HepG2 (cell line): ENCODE data around the gene MYORG. TPM values are rescaled to one million over a fixed set of nuclear protein-coding genes. Genes with fewer than 3 reads are reported as not detected.

ENCODE experiments used
- AFF4 ChIP-seq: sonication (generic); formaldehyde crosslinking; IDR thresholded peaks from 2 replicates; pipeline ENCODE4 v1.4.0; 2020; ENCODE audit warnings: missing genetic modification reagents
- ELF1 ChIP-seq: sonication (generic); formaldehyde crosslinking; IDR thresholded peaks from 2 replicates; pipeline ENCODE4 v1.4.0; 2020; ENCODE audit warnings: missing genetic modification reagents
- ELF3 ChIP-seq: IDR thresholded peaks from 2 replicates; pipeline ENCODE4 v1.6.1; 2016; ENCODE audit warnings: missing genetic modification reagents, missing compliant biosample characterization
- HNF1B ChIP-seq: sonication (generic); formaldehyde crosslinking; IDR thresholded peaks from 2 replicates; pipeline ENCODE4 v1.5.1; 2020; ENCODE audit warnings: mild to moderate bottlenecking, moderate library complexity, missing genetic modification reagents
- KMT2B ChIP-seq: IDR thresholded peaks from 2 replicates; pipeline ENCODE4 v1.6.1; 2016; ENCODE audit warnings: missing genetic modification reagents, missing compliant biosample characterization
- LCORL ChIP-seq, 2 experiments: fragments of 450-650 bp in 1 of 2; sonication (generic) in 1 of 2; formaldehyde crosslinking in 1 of 2; IDR thresholded peaks; 2 replicates each; pipeline versions ENCODE4 v1.5.0 to v1.6.1; 2017 to 2020; ENCODE audit warnings: antibody characterized with exemption in 1 of 2, missing genetic modification reagents in 1 of 2
- MIXL1 ChIP-seq: IDR thresholded peaks from 2 replicates; pipeline ENCODE4 v1.6.1; 2016
- NCOR1 ChIP-seq: fragments of 200-600 bp; sonication (generic); IDR thresholded peaks from 2 replicates; pipeline ENCODE4 v1.7.0; 2017; ENCODE audit warnings: antibody characterized with exemption, low read length, borderline replicate concordance
- NFIB ChIP-seq: sonication (generic); formaldehyde crosslinking; IDR thresholded peaks from 2 replicates; pipeline ENCODE4 v1.9.0; 2021; ENCODE audit warnings: missing genetic modification reagents, mild to moderate bottlenecking, borderline replicate concordance
- POLR2AphosphoS5 ChIP-seq: IDR thresholded peaks from 2 replicates; pipeline ENCODE4 v1.6.1; 2012; ENCODE audit warnings: low read depth, low read length
- TOE1 ChIP-seq: sonication (generic); formaldehyde crosslinking; IDR thresholded peaks from 2 replicates; pipeline ENCODE4 v1.4.0; 2020; ENCODE audit warnings: mild to moderate bottlenecking, missing genetic modification reagents
- TRAFD1 ChIP-seq: sonication (generic); formaldehyde crosslinking; IDR thresholded peaks from 2 replicates; pipeline ENCODE4 v1.5.1; 2020; ENCODE audit warnings: missing genetic modification reagents, mild to moderate bottlenecking, borderline replicate concordance
- ZFP36L2 ChIP-seq: sonication (generic); formaldehyde crosslinking; IDR thresholded peaks from 2 replicates; pipeline ENCODE4 v1.4.0; 2020; ENCODE audit warnings: missing genetic modification reagents
- ZMYM3 ChIP-seq: sonication (generic); formaldehyde crosslinking; IDR thresholded peaks from 2 replicates; pipeline ENCODE4 v1.5.1; 2020; ENCODE audit warnings: mild to moderate bottlenecking, missing genetic modification reagents
- ZMYM4 ChIP-seq: sonication (generic); formaldehyde crosslinking; IDR thresholded peaks from 2 replicates; pipeline ENCODE4 v1.8.1; 2023; ENCODE audit warnings: mild to moderate bottlenecking, missing genetic modification reagents
- ZNF234 ChIP-seq: sonication (generic); formaldehyde crosslinking; conservative IDR thresholded peaks from 2 replicates; pipeline ENCODE4 v1.5.1; 2020; ENCODE audit warnings: mild to moderate bottlenecking, missing genetic modification reagents
- ZNF256 ChIP-seq: sonication (generic); formaldehyde crosslinking; conservative IDR thresholded peaks from 2 replicates; pipeline ENCODE4 v1.4.0; 2020; ENCODE audit warnings: missing genetic modification reagents
- ZNF282 ChIP-seq: fragments of 450-650 bp; IDR thresholded peaks from 2 replicates; pipeline ENCODE4 v1.6.1; 2018; ENCODE audit not compliant: partially characterized antibody
- ZNF296 ChIP-seq: sonication (generic); formaldehyde crosslinking; conservative IDR thresholded peaks from 2 replicates; pipeline ENCODE4 v1.5.0; 2020; ENCODE audit warnings: mild to moderate bottlenecking, missing genetic modification reagents
- ZNF343 ChIP-seq: sonication (generic); formaldehyde crosslinking; IDR thresholded peaks from 2 replicates; pipeline ENCODE4 v1.4.0; 2020; ENCODE audit warnings: mild to moderate bottlenecking, missing genetic modification reagents
- ZNF615 ChIP-seq: sonication (generic); formaldehyde crosslinking; IDR thresholded peaks from 2 replicates; pipeline ENCODE4 v1.5.0; 2020; ENCODE audit warnings: mild to moderate bottlenecking, missing genetic modification reagents, borderline replicate concordance
- ZNF629 ChIP-seq: sonication (generic); formaldehyde crosslinking; conservative IDR thresholded peaks from 2 replicates; pipeline ENCODE4 v1.5.0; 2020; ENCODE audit warnings: missing genetic modification reagents
- ZNF737 ChIP-seq: sonication (generic); formaldehyde crosslinking; IDR thresholded peaks from 2 replicates; pipeline ENCODE4 v1.5.0; 2020; ENCODE audit warnings: missing genetic modification reagents, mild to moderate bottlenecking, borderline replicate concordance
- polyA plus RNA-seq, 8 experiments: library from polyadenylated mRNA; depleted of rRNA in 3 of 8; stranded (reverse) in 7 of 8; unstranded in 1 of 8; fragments of >200 nt; fragmentation: Illumina TruSeq in 4 of 8; extraction: Trizol in 4 of 8; gene quantifications; 2 replicates each; pipeline versions ENCODE4 v1.2.1 to v1.2.3, GENCODE V29; 2011 to 2016; ENCODE audit warnings: low read depth in 4 of 8, missing spikeins in 1 of 8, mixed read lengths in 1 of 8; ENCODE audit not compliant: insufficient read depth in 1 of 8
- total RNA-seq, 5 experiments: library from RNA; depleted of rRNA; stranded (reverse); fragments of >200 nt; fragmentation: Illumina TruSeq; extraction: Trizol; gene quantifications; 2 replicates each; pipeline ENCODE4 v1.2.3, GENCODE V29; 2016; ENCODE audit warnings: low read depth in 1 of 5

MYORG gene
- total and polyA plus RNA-seq, 2 of the 13 experiments (the other 11 are each of a cell fraction or from before 2014, with no cell fraction given) = 11.1 to 22.4 TPM

- TF ChIP-seq ZFP36L2 (CRISPR knock-in tag) = no peak
- 0 out of 2 replicates have a peak, but pooled peaks have one; percentile 10 for TF ChIP-seq MIXL1 (CRISPR knock-in tag)
- peak; percentile 84 for TF ChIP-seq POLR2AphosphoS5
- TF ChIP-seq KMT2B (CRISPR knock-in tag) = 0 out of 2 replicates have a peak, but pooled peaks have one; percentile 51
- no peak for TF ChIP-seq ZNF343 (CRISPR knock-in tag)
- TF ChIP-seq ZNF737 (CRISPR knock-in tag) = no peak
- TF ChIP-seq TOE1 (CRISPR knock-in tag) = no peak
- peak; percentile 69 for TF ChIP-seq ELF1 (CRISPR knock-in tag)
- TF ChIP-seq ZNF629 = no peak
- no peak for TF ChIP-seq ZNF256
- TF ChIP-seq AFF4 (CRISPR knock-in tag) = no peak
- peak; percentile 92 for TF ChIP-seq HNF1B
- peak; percentile 76; the same call in 1 of the 2 replicates for TF ChIP-seq ZNF615 (CRISPR knock-in tag)
- TF ChIP-seq ZNF234 (CRISPR knock-in tag) = 0 out of 2 replicates have a peak, but pooled peaks have one; percentile 47
- TF ChIP-seq NCOR1 = peak; percentile 62; the same call in 1 of the 2 replicates
- peak; percentile 24; the same call in 1 of the 2 replicates for TF ChIP-seq ZMYM4 (CRISPR knock-in tag)
- TF ChIP-seq LCORL (IDR thresholded peaks at IDR 0.05) = no peak
- TF ChIP-seq LCORL (CRISPR knock-in tag; IDR thresholded peaks at IDR 0.05) = peak; percentile 83; the same call in 1 of the 2 replicates
- no peak for TF ChIP-seq ZNF296 (CRISPR knock-in tag)
- no peak for TF ChIP-seq ZNF282
- TF ChIP-seq ELF3 (CRISPR knock-in tag) = peak; percentile 41; the same call in 1 of the 2 replicates
- no peak for TF ChIP-seq NFIB
- no peak; the same call in 1 of the 2 replicates for TF ChIP-seq TRAFD1 (CRISPR knock-in tag)
- no peak; the same call in none of the 2 replicates for TF ChIP-seq ZMYM3 (CRISPR knock-in tag)
These were observed at the start of gene MYORG (continued) for GRCh38 chr9:34376596-34377403.
